Measurements from ENCODE around the gene METAP1D.

The METAP1D gene

GRCh38 chr2:172080641-172081220, 81.0 kb downstream of the METAP1D start:
- DNase-seq (ENCODE audit: low read depth in 2 of 2), result no peak

GRCh38 chr2:172081221-172082022, 81.7 kb downstream of the METAP1D start:
- no peak for DNase-seq (ENCODE audit: low read depth in 2 of 2)

DNA sequence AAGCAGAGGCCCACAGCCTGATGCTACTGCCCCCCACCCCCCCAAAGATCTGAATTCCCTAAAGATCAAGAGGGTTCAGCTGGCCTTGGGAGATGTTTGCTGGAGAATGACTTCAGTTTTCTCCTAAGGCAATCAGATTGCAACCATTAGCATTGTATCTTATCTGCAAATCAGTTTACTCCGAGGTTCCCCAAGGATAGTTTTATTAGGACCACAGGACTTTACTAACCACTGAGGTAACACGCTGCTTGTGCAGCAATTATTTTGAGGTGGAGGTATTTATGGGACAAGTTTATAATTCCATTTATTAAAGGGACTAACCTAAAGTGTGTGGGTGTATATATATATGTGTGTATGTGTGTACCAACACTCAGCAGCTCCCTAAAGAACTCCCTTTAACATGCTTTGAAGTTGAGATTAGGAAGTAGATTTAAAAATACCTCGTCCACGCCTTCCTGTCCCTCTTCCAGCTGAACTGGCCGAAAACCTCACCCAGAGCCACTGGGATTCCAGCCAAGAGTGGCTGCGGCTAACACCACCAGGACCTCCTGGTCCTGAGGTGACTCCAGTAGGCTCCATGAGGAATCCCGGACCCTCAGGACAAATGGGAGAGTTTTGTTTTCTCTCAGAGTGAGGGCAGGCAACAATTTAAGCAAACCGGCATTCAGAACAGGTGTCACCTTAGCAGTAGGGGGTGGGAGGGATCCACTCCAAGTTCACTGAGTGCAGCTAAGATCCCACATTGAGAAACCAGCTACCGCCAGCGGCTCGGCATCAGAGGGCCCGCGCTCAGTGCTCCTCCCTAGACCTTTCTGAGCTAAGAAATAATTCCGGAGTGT, 82.6 kb downstream of the METAP1D start:
- DNase-seq (ENCODE audit: low read depth in 2 of 2), result no peak

GRCh38 chr2:172082944-172083627, 83.3 kb downstream of the METAP1D start:
- DNase-seq (ENCODE audit: low read depth in 2 of 2), result no peak

DNA sequence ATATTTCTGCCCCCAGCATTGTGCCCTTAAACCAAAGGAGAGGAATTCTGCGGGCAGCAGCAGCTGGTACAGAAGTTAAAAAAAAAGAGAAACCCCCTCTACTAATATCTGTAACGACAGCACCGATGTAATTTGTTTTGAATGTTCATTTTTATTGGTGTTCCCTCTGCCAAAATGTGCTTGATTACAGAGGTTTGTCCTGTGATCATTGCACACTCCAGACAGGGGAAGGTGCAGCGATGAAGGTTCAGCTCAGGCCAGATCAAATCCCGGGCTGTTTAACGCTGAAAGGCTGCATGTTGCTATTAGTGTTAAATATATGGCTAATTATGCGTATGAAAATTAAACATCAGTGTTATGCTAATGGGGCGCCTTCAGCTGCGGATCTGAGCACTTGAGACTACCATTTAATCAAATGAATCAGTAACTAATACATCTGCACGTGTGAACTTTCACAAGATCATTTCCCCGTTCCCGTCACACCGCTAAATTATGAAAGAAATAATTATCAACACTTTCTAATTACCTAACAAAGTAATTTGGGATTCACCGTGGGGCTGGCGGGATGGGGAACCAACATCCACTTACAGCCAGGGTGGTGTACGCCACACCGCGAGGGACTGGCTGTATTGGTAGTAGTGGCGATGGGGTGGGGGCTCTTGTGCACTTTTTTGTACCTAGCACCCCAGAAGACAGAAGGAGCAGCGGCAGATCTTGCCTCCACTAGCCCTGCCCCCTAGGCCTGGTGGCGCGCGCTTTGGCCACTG, 84.1 kb downstream of the METAP1D start:
- no peak for DNase-seq (ENCODE audit: low read depth in 2 of 2)

DNA sequence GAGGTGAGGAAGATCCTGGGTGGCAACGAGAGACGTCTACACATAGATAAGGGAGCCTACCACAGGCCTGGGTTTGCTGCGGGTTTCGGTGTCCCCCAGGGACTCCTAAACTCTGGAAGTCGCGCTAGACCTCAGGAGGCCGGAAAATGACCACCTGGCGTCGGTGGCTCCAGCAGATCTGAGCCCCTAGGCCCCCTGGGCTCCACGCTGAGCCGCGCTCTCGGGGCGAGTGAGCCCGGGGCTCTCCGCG, 84.6 kb downstream of the METAP1D start:
- no peak for DNase-seq (ENCODE audit: low read depth in 2 of 2)

- DNase-seq (ENCODE audit: low read depth in 2 of 2), result no peak
These were observed 85.1 kb downstream of the METAP1D start for GRCh38 chr2:172084645-172085459.

- no peak for DNase-seq (ENCODE audit: low read depth in 2 of 2)
These were observed 85.9 kb downstream of the METAP1D start, which contains the start of gene DLX1 for GRCh38 chr2:172085460-172086159. DLX1 (plus strand) TSS chr2:172085507; CDS start chr2:172085678, 171 bp downstream.

DNA sequence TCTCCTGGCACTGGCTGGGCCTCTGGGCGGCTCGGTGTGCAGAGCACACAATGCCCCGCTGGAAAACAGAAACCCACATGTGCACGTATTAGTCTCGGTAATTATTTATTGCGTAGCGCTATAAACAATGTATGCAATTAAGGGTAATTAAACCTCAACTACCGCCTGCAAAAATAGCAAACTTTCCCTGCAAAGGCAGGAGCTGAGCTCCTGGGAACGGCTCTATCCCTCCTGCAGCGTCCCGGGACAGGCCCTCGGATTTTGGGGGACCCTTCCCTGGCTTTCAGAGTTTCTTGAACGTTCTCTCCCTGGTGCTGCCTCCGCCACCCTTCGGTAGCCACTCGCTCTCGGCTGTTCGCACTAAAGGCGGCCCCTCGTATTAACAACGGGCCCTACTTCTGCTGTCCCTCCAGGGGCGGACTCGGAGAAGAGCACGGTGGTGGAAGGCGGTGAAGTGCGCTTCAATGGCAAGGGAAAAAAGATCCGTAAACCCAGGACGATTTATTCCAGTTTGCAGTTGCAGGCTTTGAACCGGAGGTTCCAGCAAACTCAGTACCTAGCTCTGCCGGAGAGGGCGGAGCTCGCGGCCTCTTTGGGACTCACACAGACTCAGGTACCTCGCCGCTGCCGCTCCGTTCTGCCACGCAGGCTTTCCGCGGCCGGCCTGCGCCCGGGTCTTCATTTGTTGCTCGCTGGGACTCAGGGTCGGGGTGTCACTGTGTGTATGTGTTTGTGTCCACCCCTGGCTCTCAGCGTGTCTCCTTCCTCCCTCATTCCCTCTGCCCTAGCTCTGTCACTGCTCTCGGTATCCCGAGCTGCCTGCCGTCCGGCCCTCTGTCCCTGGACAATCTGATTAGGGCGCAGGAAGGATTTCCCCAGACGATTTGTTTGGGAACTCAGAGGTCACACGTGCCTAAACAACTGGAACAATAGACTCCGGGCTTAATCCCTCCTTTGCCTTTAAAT, 86.8 kb downstream of the METAP1D start:
- no peak for DNase-seq (ENCODE audit: low read depth in 2 of 2)

GRCh38 chr2:172087207-172087779, 87.5 kb downstream of the METAP1D start:
- DNase-seq (ENCODE audit: low read depth in 2 of 2), result no peak

DNA sequence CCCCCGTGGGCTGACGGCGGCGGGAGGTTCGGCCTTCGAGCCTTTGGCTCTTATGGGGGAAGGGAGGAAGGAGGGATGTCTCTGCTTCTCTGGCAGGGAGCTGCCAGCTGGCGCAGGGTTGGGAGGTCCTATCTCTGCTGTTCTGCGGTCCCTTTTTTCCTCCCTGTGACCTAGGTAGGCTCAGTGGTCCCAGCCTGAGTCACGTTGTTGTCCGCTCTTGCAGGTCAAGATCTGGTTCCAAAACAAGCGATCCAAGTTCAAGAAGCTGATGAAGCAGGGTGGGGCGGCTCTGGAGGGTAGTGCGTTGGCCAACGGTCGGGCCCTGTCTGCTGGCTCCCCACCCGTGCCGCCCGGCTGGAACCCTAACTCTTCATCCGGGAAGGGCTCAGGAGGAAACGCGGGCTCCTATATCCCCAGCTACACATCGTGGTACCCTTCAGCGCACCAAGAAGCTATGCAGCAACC, 88.1 kb downstream of the METAP1D start:
- no peak for DNase-seq (ENCODE audit: low read depth in 2 of 2)

DNA sequence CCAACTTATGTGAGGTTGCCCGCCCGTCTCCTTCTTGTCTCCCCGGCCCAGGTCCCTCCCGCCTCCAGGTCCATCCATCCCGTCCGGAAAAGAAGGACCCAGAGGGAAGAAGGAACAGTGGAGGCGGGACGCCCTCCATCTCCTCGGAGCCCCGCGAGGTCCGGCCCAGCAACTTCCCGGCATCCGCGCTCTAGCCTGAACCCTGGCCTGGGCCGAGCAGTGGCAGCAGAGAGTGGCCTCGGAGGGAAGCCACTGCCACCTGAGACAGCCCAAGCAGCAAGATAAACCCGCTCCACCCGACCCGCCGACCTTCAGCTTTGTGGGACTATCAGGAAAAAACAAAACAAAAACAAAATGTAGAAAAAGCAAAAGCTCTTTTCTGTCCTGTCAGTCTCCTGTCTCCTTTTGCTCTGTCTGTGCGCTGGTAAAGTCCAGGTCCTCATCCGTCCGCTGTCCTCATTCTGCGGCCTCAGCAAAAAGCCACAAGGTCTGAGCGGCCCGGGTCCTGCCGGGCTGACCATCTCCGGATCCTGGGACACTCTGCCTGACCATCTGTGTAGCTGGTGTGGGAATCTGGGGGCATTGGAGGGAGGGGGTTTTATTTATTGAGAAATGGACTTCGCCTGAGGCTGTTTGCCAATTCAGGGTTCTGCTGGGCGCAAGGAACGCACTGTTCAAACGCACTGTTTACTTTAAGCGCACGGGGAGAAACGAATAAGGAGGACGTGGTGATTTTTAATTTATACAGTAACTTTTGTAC, 88.7 kb downstream of the METAP1D start:
- DNase-seq (ENCODE audit: low read depth in 2 of 2), result no peak

DNA sequence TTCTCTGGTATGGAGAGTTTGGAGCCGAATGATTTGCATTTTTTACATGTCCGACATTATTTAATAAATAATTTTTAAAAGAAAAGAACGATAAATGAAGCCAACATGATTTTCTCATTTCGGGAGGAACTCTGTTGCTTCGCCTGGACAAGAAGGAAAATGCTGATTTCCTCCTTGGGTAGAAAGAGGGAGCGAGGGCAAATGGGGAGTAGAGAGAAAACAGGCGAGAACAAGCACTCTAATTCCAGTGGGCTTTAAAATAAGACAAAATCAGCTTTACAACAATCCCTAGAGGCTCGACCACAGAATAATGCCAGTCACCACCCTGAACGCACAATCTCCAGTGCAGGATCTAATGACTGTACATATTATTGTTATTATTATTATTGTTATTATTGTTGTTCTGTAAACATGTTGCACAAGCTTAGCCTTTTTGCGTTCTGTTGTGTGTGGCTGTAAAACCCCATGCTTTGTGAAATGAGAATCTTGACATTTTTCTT, 89.3 kb downstream of the METAP1D start:
- DNase-seq (ENCODE audit: low read depth in 2 of 2), result no peak

DNA sequence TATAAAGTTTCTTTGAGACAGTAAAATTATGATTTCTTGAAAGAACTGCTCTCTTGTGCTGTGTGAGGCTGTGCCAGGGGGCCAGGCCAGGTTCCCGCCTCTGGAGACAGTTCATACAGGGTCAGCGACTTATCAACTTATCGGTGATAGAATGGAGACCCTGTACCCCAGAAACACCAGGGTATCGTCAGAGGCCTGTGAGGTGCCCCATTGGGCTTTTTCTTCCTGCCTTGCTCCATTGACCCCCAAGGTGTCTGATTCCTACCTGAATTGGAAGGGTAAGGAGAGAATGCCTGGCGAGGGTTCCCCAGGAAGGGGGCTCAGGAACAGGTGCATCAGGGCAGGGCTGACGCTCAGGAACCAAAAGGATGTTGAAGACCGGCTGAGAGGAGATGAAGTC, 89.9 kb downstream of the METAP1D start:
- no peak for DNase-seq (ENCODE audit: low read depth in 2 of 2)

- DNase-seq (ENCODE audit: low read depth in 2 of 2), result no peak
These were observed 90.5 kb downstream of the METAP1D start for GRCh38 chr2:172090044-172090961.

DNA sequence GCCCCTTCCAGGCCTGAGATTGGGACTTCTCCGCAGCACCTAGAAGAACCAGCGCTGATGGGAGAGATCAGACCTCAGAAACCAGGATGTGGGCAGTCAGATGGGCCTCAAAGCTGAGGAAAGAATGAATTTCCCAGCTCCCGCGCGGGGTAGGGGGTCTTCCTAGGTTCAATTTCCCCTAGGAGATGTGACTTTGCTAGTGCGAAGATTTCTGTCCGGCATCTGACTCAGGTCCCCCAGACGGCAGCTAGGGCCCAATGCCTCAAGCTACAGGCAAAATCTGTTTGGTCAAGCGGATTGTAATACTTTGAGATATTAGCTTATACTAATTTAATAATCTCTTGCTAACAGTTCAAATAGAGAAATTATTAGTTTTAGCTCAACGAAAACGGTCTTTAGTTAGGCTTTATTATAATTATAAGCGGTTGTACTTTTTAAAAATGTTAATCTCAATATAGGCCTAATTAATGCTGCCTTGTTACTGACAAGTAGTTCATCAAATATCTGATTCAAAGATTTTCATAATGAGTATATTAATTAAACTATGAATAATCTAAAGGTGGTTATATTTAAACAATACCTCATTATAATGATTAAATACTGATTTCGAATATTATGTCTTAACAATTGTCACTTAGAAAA, 91.4 kb downstream of the METAP1D start:
- DNase-seq (ENCODE audit: low read depth in 2 of 2), result no peak

Measured in stimulated activated CD4-positive, alpha-beta T cell treated with anti-CD3 and anti-CD28 coated beads, Interleukin-1b, Interleukin-23, amount 100 ng/mL, for 4 hours (primary cell).